ENCODE measurements around the gene RAB3A.

GRCh38 chr19:18149596-18149975, 54.3 kb downstream of the RAB3A start:
- TF ChIP-seq, protein P1, sequence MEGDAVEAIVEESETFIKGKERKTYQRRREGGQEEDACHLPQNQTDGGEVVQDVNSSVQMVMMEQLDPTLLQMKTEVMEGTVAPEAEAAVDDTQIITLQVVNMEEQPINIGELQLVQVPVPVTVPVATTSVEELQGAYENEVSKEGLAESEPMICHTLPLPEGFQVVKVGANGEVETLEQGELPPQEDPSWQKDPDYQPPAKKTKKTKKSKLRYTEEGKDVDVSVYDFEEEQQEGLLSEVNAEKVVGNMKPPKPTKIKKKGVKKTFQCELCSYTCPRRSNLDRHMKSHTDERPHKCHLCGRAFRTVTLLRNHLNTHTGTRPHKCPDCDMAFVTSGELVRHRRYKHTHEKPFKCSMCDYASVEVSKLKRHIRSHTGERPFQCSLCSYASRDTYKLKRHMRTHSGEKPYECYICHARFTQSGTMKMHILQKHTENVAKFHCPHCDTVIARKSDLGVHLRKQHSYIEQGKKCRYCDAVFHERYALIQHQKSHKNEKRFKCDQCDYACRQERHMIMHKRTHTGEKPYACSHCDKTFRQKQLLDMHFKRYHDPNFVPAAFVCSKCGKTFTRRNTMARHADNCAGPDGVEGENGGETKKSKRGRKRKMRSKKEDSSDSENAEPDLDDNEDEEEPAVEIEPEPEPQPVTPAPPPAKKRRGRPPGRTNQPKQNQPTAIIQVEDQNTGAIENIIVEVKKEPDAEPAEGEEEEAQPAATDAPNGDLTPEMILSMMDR (IDR thresholded peaks at IDR 0.05; ENCODE audit: borderline replicate concordance, extremely low read depth, low read length, poor library complexity, severe bottlenecking), result no peak
- no peak for TF ChIP-seq EZH2 (IDR thresholded peaks at IDR 0.05; ENCODE audit: borderline replicate concordance, low read depth, low read length, severe bottlenecking)
